Measurements from ENCODE around the gene AMFR.

Gene AMFR

GRCh38 chr16:56339431-56340195 is 85.7 kb downstream of the AMFR start:
- Histone ChIP-seq H3K4me1 (ENCODE audit: insufficient read depth, low read length, severe bottlenecking) (peaks cover 14% of the 10 kb centered on the region), H3F3A (ENCODE audit: insufficient read depth, low read length) (no peaks in the 10 kb centered on the region), H3K79me2 (ENCODE audit: insufficient read depth, low read length) (no peaks in the 10 kb centered on the region), H4K20me1 (ENCODE audit: insufficient read depth, low read length) (no peaks in the 10 kb centered on the region), H3K4me3 (ENCODE audit: low read depth, low read length, poor library complexity, severe bottlenecking) (no peak overlapping the region), H3K9ac (ENCODE audit: low read length) (no peak overlapping the region), H3K27me3 (ENCODE audit: insufficient read depth, low read length) (no peaks in the 10 kb centered on the region), H3K36me3 (ENCODE audit: insufficient read depth, low read length) (no peaks in the 10 kb centered on the region), H3K27ac (ENCODE audit: low read depth, low read length, poor library complexity, severe bottlenecking) (no peak overlapping the region), H3K9me3 (ENCODE audit: low read length) (no peaks in the 10 kb centered on the region), H2AFZ (ENCODE audit: low read length) (no peak overlapping the region), H3K4me2 (ENCODE audit: low read length) (no peak overlapping the region), H3K9me2 (ENCODE audit: low read depth, low read length) (no peaks in the 10 kb centered on the region)
- TF ChIP-seq EZH2 (IDR thresholded peaks at IDR 0.05; ENCODE audit: borderline replicate concordance, low read length): no peak
- no peak for TF ChIP-seq CTCF (IDR thresholded peaks at IDR 0.05; ENCODE audit: low read length)

- no peaks in the 10 kb centered on the region; the same call in 1 of the 2 replicates for H3K27me3 ChIP-seq (ENCODE audit: insufficient read depth, low read length)
- no peaks in the 10 kb centered on the region for H4K20me1 ChIP-seq (ENCODE audit: insufficient read depth, low read length)
- H2AFZ ChIP-seq (ENCODE audit: low read length): no peak overlapping the region
- H3K9me3 ChIP-seq (ENCODE audit: low read length): no peaks in the 10 kb centered on the region
- no peaks in the 10 kb centered on the region for H3K36me3 ChIP-seq (ENCODE audit: insufficient read depth, low read length)
- H3K4me1 ChIP-seq (ENCODE audit: insufficient read depth, low read length, severe bottlenecking): peaks cover 14% of the 10 kb centered on the region
- no peak overlapping the region for H3K4me2 ChIP-seq (ENCODE audit: low read length)
- no peak overlapping the region for H3K9ac ChIP-seq (ENCODE audit: low read length)
- H3K79me2 ChIP-seq (ENCODE audit: insufficient read depth, low read length): no peaks in the 10 kb centered on the region
- no peak overlapping the region for H3K27ac ChIP-seq (ENCODE audit: low read depth, low read length, poor library complexity, severe bottlenecking)
- H3K4me3 ChIP-seq (ENCODE audit: low read depth, low read length, poor library complexity, severe bottlenecking): no peak overlapping the region
- TF ChIP-seq CTCF (IDR thresholded peaks at IDR 0.05; ENCODE audit: low read length): no peak
- no peak for TF ChIP-seq EZH2 (IDR thresholded peaks at IDR 0.05; ENCODE audit: borderline replicate concordance, low read length)
- no peaks in the 10 kb centered on the region for H3K9me2 ChIP-seq (ENCODE audit: low read depth, low read length)
- H3F3A ChIP-seq (ENCODE audit: insufficient read depth, low read length): no peaks in the 10 kb centered on the region
Observed at GRCh38 chr16:56338566-56339318, 86.6 kb downstream of the AMFR start.

GRCh38 chr16:56337858-56338325 is 87.5 kb downstream of the AMFR start:
- Histone ChIP-seq H3F3A (ENCODE audit: insufficient read depth, low read length) (no peaks in the 10 kb centered on the region), H3K9me2 (ENCODE audit: low read depth, low read length) (no peaks in the 10 kb centered on the region), H3K79me2 (ENCODE audit: insufficient read depth, low read length) (no peaks in the 10 kb centered on the region), H3K9me3 (ENCODE audit: low read length) (no peaks in the 10 kb centered on the region), H3K36me3 (ENCODE audit: insufficient read depth, low read length) (no peaks in the 10 kb centered on the region), H4K20me1 (ENCODE audit: insufficient read depth, low read length) (no peaks in the 10 kb centered on the region), H3K9ac (ENCODE audit: low read length) (no peak overlapping the region; the same call in 1 of the 2 replicates), H2AFZ (ENCODE audit: low read length) (no peak overlapping the region), H3K4me2 (ENCODE audit: low read length) (no peak overlapping the region; the same call in 1 of the 2 replicates), H3K4me3 (ENCODE audit: low read depth, low read length, poor library complexity, severe bottlenecking) (no peak overlapping the region), H3K27me3 (ENCODE audit: insufficient read depth, low read length) (no peaks in the 10 kb centered on the region; the same call in 1 of the 2 replicates), H3K4me1 (ENCODE audit: insufficient read depth, low read length, severe bottlenecking) (peaks cover 14% of the 10 kb centered on the region), H3K27ac (ENCODE audit: low read depth, low read length, poor library complexity, severe bottlenecking) (no peak overlapping the region)
- TF ChIP-seq EZH2 (IDR thresholded peaks at IDR 0.05; ENCODE audit: borderline replicate concordance, low read length) (no peak), CTCF (IDR thresholded peaks at IDR 0.05; ENCODE audit: low read length) (no peak)
